H1 (cell line): ENCODE results near the gene SRSF9. TPM values are rescaled to one million over a fixed set of nuclear protein-coding genes. Genes with fewer than 3 reads are reported as not detected.

Experiments used
- polyA plus RNA-seq, 7 experiments: library from polyadenylated mRNA; depleted of rRNA in 3 of 7; stranded (reverse) in 5 of 7; unstranded in 2 of 7; fragments of >200 nt in 5 of 7; fragments of 200-250 nt in 2 of 7; gene quantifications; 1 replicate in 5 of 7; 2 replicates in 1 of 7; 4 replicates in 1 of 7; pipeline versions ENCODE4 v1.2.1 to v1.2.3, GENCODE V29; 2011 to 2013; ENCODE audit warnings: missing spikeins in 2 of 7, mixed read lengths in 2 of 7
- small RNA-seq: library from polyadenylated mRNA; stranded (forward); fragments of <200 nt; extraction: miRNeasy Mini kit (QIAGEN cat#:217004); gene quantifications from one replicate; pipeline ENCODE3, GENCODE V24; 2013; ENCODE audit not compliant: insufficient read depth
- total RNA-seq: library from RNA; stranded (reverse); fragmentation: NEBNext Ultra II Directional; extraction: Animal tissue kit (Norgen Biotek cat#: 25700); gene quantifications from 2 replicates; pipeline ENCODE4 v1.2.1, GENCODE V29; 2021

The SRSF9 gene
- total and polyA plus RNA-seq, 2 of the 8 experiments (the other 6 are each of a cell fraction or from before 2014, with no cell fraction given), result 172 to 304 TPM

Small RNAs within 50 kb of the gene (small RNA-seq; reads per million reads assigned to genes)
- not detected for gene RF00019

Other genes with a start within 250 kb of the SRSF9 start
- gene PXN, start 204.0 kb downstream of the SRSF9 start, total RNA-seq, result 105 and 109 TPM in 2 replicates
- gene PXN, start 204.0 kb downstream of the SRSF9 start, polyA plus RNA-seq (2011; rRNA removed), result 51.0 and 89.2 TPM in 2 replicates
- 1,112 and 1,388 TPM in 2 replicates for gene RNU4-2, start 177.8 kb downstream of the SRSF9 start, total RNA-seq
- under 0.01 TPM in 2 replicates for gene RNU4-2, start 177.8 kb downstream of the SRSF9 start, polyA plus RNA-seq (2011; rRNA removed)
- gene RNU4-1, start 176.5 kb downstream of the SRSF9 start, total RNA-seq, result 1,424 and 1,786 TPM in 2 replicates
- gene RNU4-1, start 176.5 kb downstream of the SRSF9 start, polyA plus RNA-seq (2011; rRNA removed), result under 0.01 TPM in 2 replicates
- gene SIRT4, start 167.4 kb downstream of the SRSF9 start, total RNA-seq, result 2.3 and 4.1 TPM in 2 replicates
- 2.7 and 3.8 TPM in 2 replicates for gene SIRT4, start 167.4 kb downstream of the SRSF9 start, polyA plus RNA-seq (2011; rRNA removed)
- gene PLA2G1B, start 142.0 kb downstream of the SRSF9 start, total RNA-seq, result not detected in 2 replicates
- gene PLA2G1B, start 142.0 kb downstream of the SRSF9 start, polyA plus RNA-seq (2011; rRNA removed), result 0.19 TPM in 1 of 2 replicates, not detected in the other
- gene MSI1, start 100.6 kb downstream of the SRSF9 start, total RNA-seq, result 51.9 and 53.1 TPM in 2 replicates
- gene MSI1, start 100.6 kb downstream of the SRSF9 start, polyA plus RNA-seq (2011; rRNA removed), result 13.5 and 19.2 TPM in 2 replicates
- gene COX6A1, start 31.6 kb downstream of the SRSF9 start, total RNA-seq, result 437 and 465 TPM in 2 replicates
- 2,792 and 3,254 TPM in 2 replicates for gene COX6A1, start 31.6 kb downstream of the SRSF9 start, polyA plus RNA-seq (2011; rRNA removed)
- 58.5 and 63.4 TPM in 2 replicates for gene TRIAP1, start 23.4 kb downstream of the SRSF9 start, total RNA-seq
- gene TRIAP1, start 23.4 kb downstream of the SRSF9 start, polyA plus RNA-seq (2011; rRNA removed), result 20.8 and 42.0 TPM in 2 replicates
- 30.4 and 34.2 TPM in 2 replicates for gene GATC, start 23.3 kb downstream of the SRSF9 start, total RNA-seq
- 13.2 and 13.6 TPM in 2 replicates for gene GATC, start 23.3 kb downstream of the SRSF9 start, polyA plus RNA-seq (2011; rRNA removed)
- gene DYNLL1, start 26.4 kb upstream of the SRSF9 start, total RNA-seq, result 419 and 423 TPM in 2 replicates
- 314 and 488 TPM in 2 replicates for gene DYNLL1, start 26.4 kb upstream of the SRSF9 start, polyA plus RNA-seq (2011; rRNA removed)
- gene COQ5, start 59.4 kb upstream of the SRSF9 start, total RNA-seq, result 35.1 and 38.3 TPM in 2 replicates
- gene COQ5, start 59.4 kb upstream of the SRSF9 start, polyA plus RNA-seq (2011; rRNA removed), result 23.5 and 35.8 TPM in 2 replicates
- 164 and 171 TPM in 2 replicates for gene RNF10, start 64.6 kb upstream of the SRSF9 start, total RNA-seq
- 63.0 and 71.6 TPM in 2 replicates for gene RNF10, start 64.6 kb upstream of the SRSF9 start, polyA plus RNA-seq (2011; rRNA removed)
- gene POP5, start 111.7 kb upstream of the SRSF9 start, total RNA-seq, result 54.7 and 59.7 TPM in 2 replicates
- gene POP5, start 111.7 kb upstream of the SRSF9 start, polyA plus RNA-seq (2011; rRNA removed), result 105 and 124 TPM in 2 replicates
- 7.4 and 8.5 TPM in 2 replicates for gene CABP1, start 170.9 kb upstream of the SRSF9 start, total RNA-seq
- gene CABP1, start 170.9 kb upstream of the SRSF9 start, polyA plus RNA-seq (2011; rRNA removed), result 3.9 and 4.5 TPM in 2 replicates
- gene MLEC, start 217.4 kb upstream of the SRSF9 start, total RNA-seq, result 260 and 266 TPM in 2 replicates
- 34.4 and 37.1 TPM in 2 replicates for gene MLEC, start 217.4 kb upstream of the SRSF9 start, polyA plus RNA-seq (2011; rRNA removed)
- 50.1 and 51.9 TPM in 2 replicates for gene UNC119B, start 240.7 kb upstream of the SRSF9 start, total RNA-seq
- gene UNC119B, start 240.7 kb upstream of the SRSF9 start, polyA plus RNA-seq (2011; rRNA removed), result 40.5 and 40.6 TPM in 2 replicates